Spleen (tissue), 7 donors: ENCODE results near the gene SCLT1.

Experiments
- POLR2A ChIP-seq, 3 donors: fragments of 450-650 bp; IDR thresholded peaks; one replicate each; pipeline ENCODE4 v1.5.1; 2017; ENCODE audit warnings: antibody characterized with exemption in 3 of 3, mild to moderate bottlenecking in 1 of 3
- POLR2AphosphoS5 ChIP-seq, 3 donors: sonication (generic); formaldehyde crosslinking; IDR thresholded peaks; one replicate each; pipeline ENCODE4 v1.5.1; 2017; ENCODE audit warnings: antibody characterized with exemption in 3 of 3
- TF ChIP-seq, protein P1 (sequence below), 11 experiments: fragments of 200-600 bp in 7 of 11; fragments of 450-650 bp in 4 of 11; sonication (generic) in 4 of 11; IDR thresholded peaks in 8 of 11; conservative IDR thresholded peaks in 3 of 11; 1 replicate in 7 of 11; 2 replicates in 4 of 11; pipeline versions ENCODE4 v1.4.0 to v1.8.0; 2016 to 2021; ENCODE audit warnings: antibody characterized with exemption in 11 of 11, inconsistent platforms in 4 of 11, mild to moderate bottlenecking in 1 of 11
- donor health status: DM: no; HTN: no; CAD: no; lungs with moderate emphysema.
- donor health status: DM: no; HTN: no; CAD: no.
- donor health status: DM: no; HTN: no; CAD: no.

- TF ChIP-seq, protein P1, sequence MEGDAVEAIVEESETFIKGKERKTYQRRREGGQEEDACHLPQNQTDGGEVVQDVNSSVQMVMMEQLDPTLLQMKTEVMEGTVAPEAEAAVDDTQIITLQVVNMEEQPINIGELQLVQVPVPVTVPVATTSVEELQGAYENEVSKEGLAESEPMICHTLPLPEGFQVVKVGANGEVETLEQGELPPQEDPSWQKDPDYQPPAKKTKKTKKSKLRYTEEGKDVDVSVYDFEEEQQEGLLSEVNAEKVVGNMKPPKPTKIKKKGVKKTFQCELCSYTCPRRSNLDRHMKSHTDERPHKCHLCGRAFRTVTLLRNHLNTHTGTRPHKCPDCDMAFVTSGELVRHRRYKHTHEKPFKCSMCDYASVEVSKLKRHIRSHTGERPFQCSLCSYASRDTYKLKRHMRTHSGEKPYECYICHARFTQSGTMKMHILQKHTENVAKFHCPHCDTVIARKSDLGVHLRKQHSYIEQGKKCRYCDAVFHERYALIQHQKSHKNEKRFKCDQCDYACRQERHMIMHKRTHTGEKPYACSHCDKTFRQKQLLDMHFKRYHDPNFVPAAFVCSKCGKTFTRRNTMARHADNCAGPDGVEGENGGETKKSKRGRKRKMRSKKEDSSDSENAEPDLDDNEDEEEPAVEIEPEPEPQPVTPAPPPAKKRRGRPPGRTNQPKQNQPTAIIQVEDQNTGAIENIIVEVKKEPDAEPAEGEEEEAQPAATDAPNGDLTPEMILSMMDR (IDR thresholded peaks at IDR 0.05 in 8 of 11, conservative IDR thresholded peaks at IDR 0.05 in 3 of 11): no peak
- TF ChIP-seq POLR2AphosphoS5 (IDR thresholded peaks at IDR 0.05): no peak
- no peak for TF ChIP-seq POLR2A (IDR thresholded peaks at IDR 0.05)
These were observed 17.6 kb upstream of the SCLT1 start for GRCh38 chr4:129110931-129111330.
